CD14-positive monocyte (primary cell): ENCODE data around the gene WIPF3. TPM values are rescaled to one million over a fixed set of nuclear protein-coding genes. Genes with fewer than 3 reads are reported as not detected.

ENCODE experiments used
- DNase-seq, 3 donors: peaks; one replicate each; pipeline ENCODE4 v3.0.0-alpha.2; 2011 to 2022
- H2AFZ ChIP-seq: 2 replicates; pipeline ENCODE4 v1.6.0; 2012; ENCODE audit warnings: mild to moderate bottlenecking, low read depth, low read length, inconsistent platforms; ENCODE audit not compliant: insufficient read depth, poor library complexity, severe bottlenecking
- H3K27ac ChIP-seq, 2 donors: 1 replicate in 1 of 2; 2 replicates in 1 of 2; pipeline ENCODE4 v1.5.1; 2012 to 2013; ENCODE audit warnings: low read length in 2 of 2, control low read depth in 1 of 2, inconsistent platforms in 1 of 2, low read depth in 1 of 2, mild to moderate bottlenecking in 1 of 2
- H3K27me3 ChIP-seq, 2 donors: one replicate each; pipeline versions ENCODE4 v1.6.0 to v1.6.1; 2011 to 2013; ENCODE audit warnings: low read length in 2 of 2; ENCODE audit not compliant: control insufficient read depth in 2 of 2, insufficient read depth in 2 of 2
- H3K36me3 ChIP-seq, 2 donors: replicated peaks in 1 of 2; 1 replicate in 1 of 2; 2 replicates in 1 of 2; pipeline versions ENCODE4 v1.5.1 to v1.6.1; 2012 to 2013; ENCODE audit warnings: low read length in 2 of 2, control low read depth in 1 of 2, inconsistent platforms in 1 of 2, mild to moderate bottlenecking in 1 of 2; ENCODE audit not compliant: insufficient read depth in 2 of 2, control insufficient read depth in 1 of 2
- H3K4me1 ChIP-seq, 2 donors: 1 replicate in 1 of 2; 2 replicates in 1 of 2; pipeline versions ENCODE4 v1.5.1 to v1.6.1; 2012 to 2013; ENCODE audit warnings: low read length in 2 of 2, control low read depth in 1 of 2, inconsistent platforms in 1 of 2, mild to moderate bottlenecking in 1 of 2, moderate library complexity in 1 of 2; ENCODE audit not compliant: insufficient read depth in 2 of 2, control insufficient read depth in 1 of 2
- H3K4me2 ChIP-seq: replicated peaks from 2 replicates; pipeline ENCODE3; 2012; ENCODE audit warnings: low read length, moderate library complexity, mild to moderate bottlenecking; ENCODE audit not compliant: poor library complexity, severe bottlenecking; ENCODE audit errors: extremely low read depth
- H3K4me3 ChIP-seq, 3 experiments: fragments of 200-600 bp in 1 of 3; sonication (generic) in 1 of 3; replicated peaks in 1 of 3; 1 replicate in 2 of 3; 2 replicates in 1 of 3; pipeline ENCODE4 v1.5.1; 2011 to 2013; ENCODE audit warnings: low read length in 3 of 3, mild to moderate bottlenecking in 3 of 3, control low read depth in 2 of 3, low read depth in 2 of 3, inconsistent platforms in 1 of 3, moderate library complexity in 1 of 3
- H3K79me2 ChIP-seq: 2 replicates; pipeline ENCODE4 v1.6.0; 2012; ENCODE audit warnings: mild to moderate bottlenecking, control low read depth, inconsistent platforms, low read length, moderate library complexity; ENCODE audit not compliant: insufficient read depth
- H3K9ac ChIP-seq: 2 replicates; pipeline ENCODE4 v1.6.0; 2017; ENCODE audit warnings: low read length, mild to moderate bottlenecking; ENCODE audit not compliant: insufficient read depth, poor library complexity, severe bottlenecking
- H3K9me3 ChIP-seq, 2 donors: replicated peaks in 1 of 2; 1 replicate in 1 of 2; 2 replicates in 1 of 2; pipeline versions ENCODE4 v1.5.1 to v1.6.1; 2012 to 2013; ENCODE audit warnings: low read length in 2 of 2, control low read depth in 1 of 2; ENCODE audit not compliant: control insufficient read depth in 1 of 2, insufficient read depth in 1 of 2
- H4K20me1 ChIP-seq: 2 replicates; pipeline ENCODE4 v1.6.0; 2012; ENCODE audit warnings: mild to moderate bottlenecking, low read length, control low read depth, moderate library complexity; ENCODE audit not compliant: insufficient read depth
- H3K27ac Mint-ChIP-seq, 7 donors: one replicate each; pipeline ENCODE4 v1.8.0; 2020; ENCODE audit warnings: mild to moderate bottlenecking in 7 of 7, mixed read lengths in 7 of 7, moderate library complexity in 6 of 7, inconsistent platforms in 2 of 7
- H3K27me3 Mint-ChIP-seq, 3 donors: one replicate each; pipeline ENCODE4 v1.8.0; 2021 to 2022; ENCODE audit warnings: low read depth in 3 of 3, mild to moderate bottlenecking in 3 of 3, mixed read lengths in 3 of 3, moderate library complexity in 3 of 3, inconsistent platforms in 1 of 3
- H3K36me3 Mint-ChIP-seq, 2 donors: one replicate each; pipeline ENCODE4 v1.8.0; 2020; ENCODE audit warnings: mixed read lengths in 2 of 2, inconsistent platforms in 1 of 2, mild to moderate bottlenecking in 1 of 2
- H3K4me1 Mint-ChIP-seq: one replicate; pipeline ENCODE4 v1.8.0; 2020; ENCODE audit warnings: mild to moderate bottlenecking, mixed read lengths
- H3K4me3 Mint-ChIP-seq, 2 donors: one replicate each; pipeline ENCODE4 v1.8.0; 2020; ENCODE audit warnings: mild to moderate bottlenecking in 2 of 2, mixed read lengths in 2 of 2, moderate library complexity in 1 of 2
- H3K9me3 Mint-ChIP-seq, 7 donors: one replicate each; pipeline ENCODE4 v1.8.0; 2020 to 2022; ENCODE audit warnings: mixed read lengths in 7 of 7, mild to moderate bottlenecking in 6 of 7, moderate library complexity in 6 of 7, inconsistent platforms in 2 of 7
- WGBS: methylation state at CpG from one replicate; pipeline ENCODE4 v1.1.5; 2013; ENCODE audit warnings: missing lambda C conversion rate; ENCODE audit not compliant: insufficient coverage; 5-methylcytosine and 5-hydroxymethylcytosine counted together
- intact Hi-C, 2 donors: fragments of 100-400 bp; cut with micrococcal nuclease; formaldehyde crosslinking; loops; one replicate each; pipeline versions ENCODE4 v1.15.0 to v1.15.1; 2023
- polyA plus RNA-seq, 3 donors: library from polyadenylated mRNA; depleted of rRNA in 1 of 3; unstranded in 2 of 3; stranded (reverse) in 1 of 3; fragments of 300-500 nt in 2 of 3; fragments of >200 nt in 1 of 3; fragmentation: Illumina TruSeq in 2 of 3; gene quantifications; 1 replicate in 2 of 3; 2 replicates in 1 of 3; pipeline ENCODE4 v1.2.3, GENCODE V29; 2012 to 2021
- TF ChIP-seq, protein P1 (sequence below): fragments of 200-600 bp; IDR thresholded peaks from one replicate; pipeline ENCODE4 v1.8.0; 2022; ENCODE audit warnings: antibody characterized with exemption, mild to moderate bottlenecking

Gene WIPF3
- polyA plus RNA-seq, 3 donors, result not detected

- Mint-ChIP-seq H3K27me3 (peaks cover 72 to 81% (median 74%) of the 10 kb centered on the region in 3 donors), H3K36me3 (peaks cover 0 to 12% of the 10 kb centered on the region in 2 donors), H3K27ac (no peak overlapping the region), H3K9me3 (peaks cover 0 to 8% (median 3%) of the 10 kb centered on the region in 7 donors), H3K4me3 (peak overlapping the region; percentile 17 to 55), H3K4me1 (peaks cover 15% of the 10 kb centered on the region)
- Histone ChIP-seq H2AFZ (no peak overlapping the region), H3K4me1 (peaks cover 5 to 18% of the 10 kb centered on the region in 2 donors), H3K27me3 (peaks cover 69 to 92% of the 10 kb centered on the region in 2 donors), H3K79me2 (no peaks in the 10 kb centered on the region), H3K9ac (no peak overlapping the region), H3K9me3 (peaks cover 0 to 29% of the 10 kb centered on the region in 2 donors), H4K20me1 (no peaks in the 10 kb centered on the region), H3K27ac (no peak overlapping the region), H3K4me3 (no peak overlapping the region), H3K4me2 (no peak overlapping the region), H3K36me3 (no peaks in the 10 kb centered on the region)
- TF ChIP-seq, protein P1, sequence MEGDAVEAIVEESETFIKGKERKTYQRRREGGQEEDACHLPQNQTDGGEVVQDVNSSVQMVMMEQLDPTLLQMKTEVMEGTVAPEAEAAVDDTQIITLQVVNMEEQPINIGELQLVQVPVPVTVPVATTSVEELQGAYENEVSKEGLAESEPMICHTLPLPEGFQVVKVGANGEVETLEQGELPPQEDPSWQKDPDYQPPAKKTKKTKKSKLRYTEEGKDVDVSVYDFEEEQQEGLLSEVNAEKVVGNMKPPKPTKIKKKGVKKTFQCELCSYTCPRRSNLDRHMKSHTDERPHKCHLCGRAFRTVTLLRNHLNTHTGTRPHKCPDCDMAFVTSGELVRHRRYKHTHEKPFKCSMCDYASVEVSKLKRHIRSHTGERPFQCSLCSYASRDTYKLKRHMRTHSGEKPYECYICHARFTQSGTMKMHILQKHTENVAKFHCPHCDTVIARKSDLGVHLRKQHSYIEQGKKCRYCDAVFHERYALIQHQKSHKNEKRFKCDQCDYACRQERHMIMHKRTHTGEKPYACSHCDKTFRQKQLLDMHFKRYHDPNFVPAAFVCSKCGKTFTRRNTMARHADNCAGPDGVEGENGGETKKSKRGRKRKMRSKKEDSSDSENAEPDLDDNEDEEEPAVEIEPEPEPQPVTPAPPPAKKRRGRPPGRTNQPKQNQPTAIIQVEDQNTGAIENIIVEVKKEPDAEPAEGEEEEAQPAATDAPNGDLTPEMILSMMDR, result no peak
- DNase-seq, result no peak
- WGBS, result 83% methylated on average over 1 of the region's 7 CpGs
- intact Hi-C loops, result no loop called here
Measured at GRCh38 chr7:29808075-29808801, 1.9 kb downstream of the WIPF3 start.

DNA sequence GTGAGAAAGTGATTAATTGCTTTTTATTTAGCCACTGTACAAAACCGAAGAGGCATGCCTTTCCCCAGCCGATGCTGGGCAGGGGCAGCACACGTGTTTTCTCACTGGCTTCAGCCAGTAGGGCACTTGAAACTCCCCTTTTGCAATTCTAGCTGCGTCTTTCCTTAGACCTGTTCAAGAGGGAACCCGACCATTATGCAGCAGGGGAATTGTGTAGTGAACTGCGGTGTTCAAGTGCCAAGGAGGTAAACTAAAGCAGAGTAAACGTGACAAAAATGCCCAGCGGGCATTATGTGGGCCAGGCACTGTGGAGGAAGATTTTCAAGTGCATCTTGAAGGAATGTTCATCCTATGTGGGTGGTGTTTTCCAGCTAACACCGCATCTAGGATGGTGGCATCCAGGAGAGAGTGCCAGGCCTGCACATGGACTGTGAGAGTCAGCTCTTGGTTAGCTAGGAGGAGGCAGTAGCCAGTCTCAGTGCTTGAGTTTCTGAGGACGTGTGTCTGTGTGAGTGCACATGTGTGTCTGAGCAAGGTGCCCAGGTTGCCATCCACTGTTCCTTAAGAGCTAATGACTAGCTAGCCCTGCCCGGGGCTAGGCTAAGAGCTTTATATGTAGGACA lies 3.3 kb downstream of the WIPF3 start:
- Histone ChIP-seq H3K4me2 (no peak overlapping the region), H3K79me2 (no peaks in the 10 kb centered on the region), H3K27ac (no peak overlapping the region), H3K4me3 (no peak overlapping the region), H4K20me1 (no peaks in the 10 kb centered on the region), H3K9ac (no peak overlapping the region), H3K4me1 (peaks cover 5 to 18% of the 10 kb centered on the region in 2 donors), H3K27me3 (peaks cover 61 to 81% of the 10 kb centered on the region in 2 donors), H3K36me3 (no peaks in the 10 kb centered on the region), H3K9me3 (peaks cover 0 to 25% of the 10 kb centered on the region in 2 donors), H2AFZ (no peak overlapping the region)
- peak overlapping the region in 1 of 2 donors; percentile 77 for H3K4me3 Mint-ChIP-seq
- H3K36me3 Mint-ChIP-seq, result peaks cover 0 to 9% of the 10 kb centered on the region in 2 donors
- H3K9me3 Mint-ChIP-seq, result peaks cover 0 to 8% (median 3%) of the 10 kb centered on the region in 7 donors
- no peak overlapping the region for H3K27ac Mint-ChIP-seq
- 92% methylated on average over 9 of the region's 11 CpGs for WGBS
- TF ChIP-seq, protein P1, result no peak
- intact Hi-C loops, result no loop called here
- H3K4me1 Mint-ChIP-seq, result peaks cover 15% of the 10 kb centered on the region
- DNase-seq, result no peak
- peaks cover 60 to 76% (median 61%) of the 10 kb centered on the region in 3 donors for H3K27me3 Mint-ChIP-seq
